ENCODE data around the gene OXCT2.

- TF ChIP-seq CTCF (IDR thresholded peaks at IDR 0.05; ENCODE audit: poor library complexity, severe bottlenecking) (no peak), MXI1 (conservative IDR thresholded peaks at IDR 0.05; ENCODE audit: poor library complexity, severe bottlenecking) (no peak), POLR2AphosphoS5 (IDR thresholded peaks at IDR 0.05) (no peak), TAF1 (IDR thresholded peaks at IDR 0.05; ENCODE audit: low read depth) (no peak), EZH2 (IDR thresholded peaks at IDR 0.05; ENCODE audit: borderline replicate concordance, insufficient read depth, low read length, poor library complexity, severe bottlenecking) (no peak)
Measured at GRCh38 chr1:39729842-39730241, 41.3 kb downstream of the OXCT2 start.
